BLaER1 (cell line): ENCODE results near the gene DUS1L.

Experiments
- H3K27ac ChIP-seq: shearing (Covaris generic); formaldehyde crosslinking; 2 replicates; pipeline ENCODE4 v1.8.1; 2022
- H3K27me3 ChIP-seq: shearing (Covaris generic); formaldehyde crosslinking; 2 replicates; pipeline ENCODE4 v1.8.1; 2022
- H3K36me3 ChIP-seq: shearing (Covaris generic); formaldehyde crosslinking; 2 replicates; pipeline ENCODE4 v1.8.1; 2022
- H3K4me1 ChIP-seq: shearing (Covaris generic); formaldehyde crosslinking; 2 replicates; pipeline ENCODE4 v1.8.1; 2022
- H3K4me2 ChIP-seq: shearing (Covaris generic); formaldehyde crosslinking; 2 replicates; pipeline ENCODE4 v1.8.1; 2022
- H3K4me3 ChIP-seq: shearing (Covaris generic); formaldehyde crosslinking; 2 replicates; pipeline ENCODE4 v1.8.1; 2022
- H3K9ac ChIP-seq: shearing (Covaris generic); formaldehyde crosslinking; 2 replicates; pipeline ENCODE4 v1.8.1; 2022
- H3K9me3 ChIP-seq: shearing (Covaris generic); formaldehyde crosslinking; 2 replicates; pipeline ENCODE4 v1.8.1; 2022
- H4K20me1 ChIP-seq: shearing (Covaris generic); formaldehyde crosslinking; 2 replicates; pipeline ENCODE4 v1.8.1; 2022
- Cebpa-rat ChIP-seq: shearing (Covaris generic); IDR thresholded peaks from 2 replicates; pipeline ENCODE4 v1.8.1; 2022

DUS1L gene

DNA sequence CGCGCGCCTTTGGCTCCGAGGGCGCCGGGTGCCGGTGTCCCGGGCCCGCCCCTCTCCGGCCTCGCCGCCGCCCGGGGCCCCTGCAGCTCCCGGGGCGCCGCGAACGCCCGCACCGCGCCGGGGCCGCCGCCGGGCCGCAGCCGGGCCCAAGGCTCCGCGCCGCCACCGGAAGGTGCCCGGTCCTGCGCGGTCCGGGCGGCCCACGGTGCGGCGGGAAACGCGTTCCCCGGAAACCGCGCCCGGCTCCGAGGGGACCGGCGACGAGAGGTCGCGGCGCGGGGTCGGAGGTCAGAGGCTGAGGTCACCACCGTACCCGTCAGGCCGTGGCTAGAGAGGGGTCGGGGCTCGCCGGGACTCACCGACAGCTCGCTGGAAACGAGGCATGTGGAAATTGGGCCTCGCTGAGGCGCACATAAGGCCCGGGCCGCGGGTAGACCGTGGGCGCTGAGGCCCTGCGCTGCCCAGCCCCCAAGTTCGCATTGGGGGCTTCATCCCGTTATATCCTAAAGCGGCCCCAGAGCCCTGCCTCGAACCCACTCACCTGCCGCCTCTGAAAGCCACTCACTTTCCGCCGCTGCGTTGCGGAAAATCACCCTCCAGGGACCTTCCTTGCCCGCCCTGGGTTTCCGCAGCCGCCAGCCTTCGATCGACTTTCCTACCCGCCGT, at the start of gene DUS1L:
Gene DUS1L, minus strand, starts transcription at position 167 of the 666 bp plus-strand sequence. CDS start 745 bp downstream, outside the sequence.
- H3K4me1 ChIP-seq = peaks cover 34% of the 10 kb centered on the region
- H3K36me3 ChIP-seq = peaks cover 37% of the 10 kb centered on the region
- no peaks in the 10 kb centered on the region for H3K9me3 ChIP-seq
- H3K27me3 ChIP-seq = no peaks in the 10 kb centered on the region
- peak within 1 kb of the TSS; percentile 92 for H3K27ac ChIP-seq
- H3K4me3 ChIP-seq = peak within 1 kb of the TSS; percentile 96
- no peak for TF ChIP-seq Cebpa-rat
- H3K4me2 ChIP-seq = peak within 1 kb of the TSS; percentile 99
- H3K9ac ChIP-seq = peak within 1 kb of the TSS; percentile 95
- peaks cover 33% of the 10 kb centered on the region for H4K20me1 ChIP-seq

GRCh38 chr17:82114872-82115271, 49.3 kb upstream of the DUS1L start:
- Histone ChIP-seq H3K27ac (no peak overlapping the region), H4K20me1 (no peaks in the 10 kb centered on the region), H3K9ac (no peak overlapping the region), H3K27me3 (no peaks in the 10 kb centered on the region), H3K4me1 (peaks cover 13% of the 10 kb centered on the region), H3K4me2 (no peak overlapping the region), H3K4me3 (no peak overlapping the region), H3K9me3 (no peaks in the 10 kb centered on the region), H3K36me3 (peaks cover 6% of the 10 kb centered on the region; the same call in 1 of the 2 replicates)
- no peak for TF ChIP-seq Cebpa-rat

DNA sequence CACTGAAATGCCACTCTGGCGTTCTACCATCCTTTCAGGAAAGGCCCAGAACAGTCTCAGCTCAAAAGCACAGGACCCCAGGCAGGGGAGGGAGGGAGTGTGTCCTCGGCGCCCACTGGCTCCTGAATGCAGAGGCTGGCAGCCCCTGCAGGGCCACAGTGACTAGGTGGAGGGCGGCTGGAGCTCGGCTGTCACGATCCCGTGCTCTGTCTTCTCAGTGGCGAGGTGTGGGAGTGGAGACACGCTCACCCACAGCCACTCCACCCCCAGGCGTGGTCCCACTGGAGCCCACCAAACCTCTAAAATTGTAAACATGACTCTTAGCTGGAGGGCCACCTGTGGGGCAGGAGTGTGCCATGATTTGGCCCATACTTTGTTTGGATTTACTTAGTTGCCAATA, 48.8 kb upstream of the DUS1L start:
- no peak overlapping the region for H3K4me2 ChIP-seq
- H3K4me1 ChIP-seq = peaks cover 9% of the 10 kb centered on the region
- H4K20me1 ChIP-seq = no peaks in the 10 kb centered on the region
- no peak overlapping the region for H3K4me3 ChIP-seq
- H3K27ac ChIP-seq = no peak overlapping the region
- H3K9ac ChIP-seq = no peak overlapping the region
- no peaks in the 10 kb centered on the region for H3K9me3 ChIP-seq
- no peaks in the 10 kb centered on the region for H3K27me3 ChIP-seq
- H3K36me3 ChIP-seq = peaks cover 6% of the 10 kb centered on the region; the same call in 1 of the 2 replicates
- no peak for TF ChIP-seq Cebpa-rat

DNA sequence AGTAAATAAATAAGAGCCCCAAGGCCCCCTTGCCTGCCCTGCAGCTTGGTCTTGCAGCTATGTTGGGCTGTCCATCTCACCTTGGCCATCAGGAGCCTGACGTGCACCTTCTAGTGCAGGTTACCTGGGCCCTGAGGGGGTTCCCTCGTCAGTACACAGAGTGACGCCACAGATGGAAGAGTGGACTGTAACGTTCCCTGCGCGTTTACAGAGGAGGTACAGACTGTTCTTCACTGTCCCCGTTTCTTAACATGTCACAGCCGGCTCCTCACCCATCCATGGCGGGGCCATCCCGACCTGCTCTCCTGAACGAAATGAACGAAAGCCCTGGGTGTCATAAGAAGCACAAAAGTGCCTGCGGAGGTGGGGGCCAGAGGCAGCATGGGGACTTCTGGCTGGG, 48.3 kb upstream of the DUS1L start:
- Histone ChIP-seq H3K36me3 (peaks cover 6% of the 10 kb centered on the region; the same call in 1 of the 2 replicates), H3K4me2 (no peak overlapping the region), H3K27ac (no peak overlapping the region), H3K9me3 (no peaks in the 10 kb centered on the region), H3K4me3 (no peak overlapping the region), H3K4me1 (peaks cover 9% of the 10 kb centered on the region), H4K20me1 (no peaks in the 10 kb centered on the region), H3K27me3 (no peaks in the 10 kb centered on the region), H3K9ac (no peak overlapping the region)
- no peak for TF ChIP-seq Cebpa-rat

DNA sequence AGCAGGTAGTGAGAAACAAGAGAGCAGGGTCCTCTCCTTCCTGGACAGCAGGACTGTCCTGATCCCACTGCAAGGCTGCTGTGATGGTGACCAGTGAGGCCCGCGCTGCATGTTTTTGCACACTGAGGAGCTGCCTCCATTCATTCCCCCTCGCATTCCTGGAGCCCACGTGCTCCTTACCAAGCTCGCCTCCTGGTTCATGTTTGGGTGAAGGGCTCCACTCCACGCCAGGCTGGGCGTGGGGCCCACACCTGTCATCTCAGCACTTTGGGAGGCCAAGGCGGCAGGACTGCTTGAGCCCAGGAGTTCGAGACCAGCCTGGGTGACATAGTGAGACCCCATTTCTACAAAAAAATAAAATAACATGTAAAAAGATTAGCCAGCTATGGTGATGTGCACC, 47.8 kb upstream of the DUS1L start:
- no peak overlapping the region for H3K27ac ChIP-seq
- no peaks in the 10 kb centered on the region for H4K20me1 ChIP-seq
- peaks cover 6% of the 10 kb centered on the region; the same call in 1 of the 2 replicates for H3K36me3 ChIP-seq
- no peak overlapping the region for H3K4me3 ChIP-seq
- TF ChIP-seq Cebpa-rat = no peak
- no peak overlapping the region for H3K4me2 ChIP-seq
- H3K27me3 ChIP-seq = no peaks in the 10 kb centered on the region
- H3K9ac ChIP-seq = no peak overlapping the region; the same call in 1 of the 2 replicates
- no peaks in the 10 kb centered on the region for H3K9me3 ChIP-seq
- peaks cover 10% of the 10 kb centered on the region for H3K4me1 ChIP-seq

GRCh38 chr17:82112914-82113311, 47.3 kb upstream of the DUS1L start:
- Histone ChIP-seq H3K4me2 (no peak overlapping the region), H3K9ac (no peak overlapping the region; the same call in 1 of the 2 replicates), H4K20me1 (no peaks in the 10 kb centered on the region), H3K9me3 (no peaks in the 10 kb centered on the region), H3K4me3 (no peak overlapping the region), H3K27me3 (no peaks in the 10 kb centered on the region), H3K36me3 (peaks cover 6% of the 10 kb centered on the region; the same call in 1 of the 2 replicates), H3K4me1 (peaks cover 14% of the 10 kb centered on the region), H3K27ac (no peak overlapping the region)
- no peak for TF ChIP-seq Cebpa-rat

GRCh38 chr17:82112181-82112913, 46.7 kb upstream of the DUS1L start:
- no peaks in the 10 kb centered on the region for H3K27me3 ChIP-seq
- H3K27ac ChIP-seq = no peak overlapping the region
- no peaks in the 10 kb centered on the region for H3K9me3 ChIP-seq
- H3K4me3 ChIP-seq = no peak overlapping the region
- peaks cover 20% of the 10 kb centered on the region for H3K4me1 ChIP-seq
- no peaks in the 10 kb centered on the region for H4K20me1 ChIP-seq
- no peak for TF ChIP-seq Cebpa-rat
- peaks cover 6% of the 10 kb centered on the region; the same call in 1 of the 2 replicates for H3K36me3 ChIP-seq
- no peak overlapping the region for H3K9ac ChIP-seq
- no peak overlapping the region for H3K4me2 ChIP-seq

DNA sequence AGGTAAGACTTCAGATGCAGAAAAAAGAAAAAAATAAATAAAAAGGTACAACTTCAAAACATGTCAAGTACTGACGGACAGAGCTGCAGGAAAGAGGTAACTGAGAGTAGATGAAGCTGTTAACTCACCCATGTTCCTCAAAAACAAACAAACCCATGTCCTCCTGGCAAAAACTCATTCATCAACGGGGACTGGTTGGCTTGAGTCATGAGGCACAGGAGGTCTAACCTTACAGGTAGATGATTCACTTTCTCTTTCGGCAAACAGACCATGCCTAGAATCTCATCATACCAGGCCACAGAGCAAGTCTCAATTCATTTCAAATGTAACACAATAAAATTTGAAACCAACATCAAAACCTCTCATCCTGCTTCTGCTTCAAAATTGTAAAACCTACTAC, 44.7 kb upstream of the DUS1L start:
- Histone ChIP-seq H3K4me3 (no peak overlapping the region), H3K4me1 (peaks cover 41% of the 10 kb centered on the region), H3K4me2 (no peak overlapping the region), H3K36me3 (peaks cover 6% of the 10 kb centered on the region; the same call in 1 of the 2 replicates), H3K27ac (no peak overlapping the region), H3K9me3 (no peaks in the 10 kb centered on the region), H4K20me1 (no peaks in the 10 kb centered on the region), H3K9ac (no peak overlapping the region), H3K27me3 (no peaks in the 10 kb centered on the region)
- TF ChIP-seq Cebpa-rat = no peak

- 0 out of 2 replicates have a peak overlapping the region, but pooled peaks have one; percentile 14 for H3K9ac ChIP-seq
- no peak overlapping the region for H3K4me3 ChIP-seq
- H3K27ac ChIP-seq = 0 out of 2 replicates have a peak overlapping the region, but pooled peaks have one; percentile 7
- peaks cover 6% of the 10 kb centered on the region; the same call in 1 of the 2 replicates for H3K36me3 ChIP-seq
- H3K9me3 ChIP-seq = no peaks in the 10 kb centered on the region
- peak overlapping the region; percentile 80 for H3K4me2 ChIP-seq
- H3K4me1 ChIP-seq = peaks cover 53% of the 10 kb centered on the region
- H3K27me3 ChIP-seq = no peaks in the 10 kb centered on the region
- no peak for TF ChIP-seq Cebpa-rat
- no peaks in the 10 kb centered on the region for H4K20me1 ChIP-seq
Measured at GRCh38 chr17:82108961-82109475, 43.4 kb upstream of the DUS1L start.
